Chondrocyte (in vitro differentiated cells): ENCODE results near the gene SYNE1. TPM values are rescaled to one million over a fixed set of nuclear protein-coding genes. Genes with fewer than 3 reads are reported as not detected.
"Not testable (repeated sequence)": the region's sequence is repeated elsewhere in the genome, so short reads cannot be mapped to it uniquely, and the experiment has no call there.

ENCODE experiments used
- DNase-seq: peaks from one replicate; pipeline ENCODE4 v3.0.0; 2021; ENCODE audit warnings: mixed read lengths, low spot score
- H3K27ac Mint-ChIP-seq: one replicate; pipeline ENCODE4 v1.8.0; 2021; ENCODE audit warnings: mild to moderate bottlenecking, moderate library complexity, mixed read lengths; ENCODE audit not compliant: unreplicated experiment
- H3K27me3 Mint-ChIP-seq: 2 replicates; pipeline ENCODE4 v1.8.0; 2021; ENCODE audit warnings: low read depth, mixed read lengths
- H3K36me3 Mint-ChIP-seq: 2 replicates; pipeline ENCODE4 v1.8.0; 2021; ENCODE audit warnings: low read depth, mixed read lengths
- H3K4me1 Mint-ChIP-seq: 2 replicates; pipeline ENCODE4 v1.8.0; 2021; ENCODE audit warnings: low read depth, mild to moderate bottlenecking, mixed read lengths
- H3K4me3 Mint-ChIP-seq: one replicate; pipeline ENCODE4 v1.8.0; 2021; ENCODE audit warnings: mild to moderate bottlenecking, moderate library complexity, mixed read lengths; ENCODE audit not compliant: unreplicated experiment
- H3K9me3 Mint-ChIP-seq: 2 replicates; pipeline ENCODE4 v1.8.0; 2021; ENCODE audit warnings: low read depth, mixed read lengths
- total RNA-seq: library from RNA; stranded (reverse); gene quantifications from 3 replicates; pipeline ENCODE4 v1.2.1, GENCODE V29; 2021
- TF ChIP-seq, protein P1 (sequence below): fragments of 200-600 bp; sonication (generic); IDR thresholded peaks from 2 replicates; pipeline ENCODE4 v1.5.0; 2021; ENCODE audit warnings: antibody characterized with exemption, mild to moderate bottlenecking, moderate library complexity

The SYNE1 gene
- total RNA-seq, 1 donor from 2014 or later, result 151 TPM

- TF ChIP-seq, protein P1, sequence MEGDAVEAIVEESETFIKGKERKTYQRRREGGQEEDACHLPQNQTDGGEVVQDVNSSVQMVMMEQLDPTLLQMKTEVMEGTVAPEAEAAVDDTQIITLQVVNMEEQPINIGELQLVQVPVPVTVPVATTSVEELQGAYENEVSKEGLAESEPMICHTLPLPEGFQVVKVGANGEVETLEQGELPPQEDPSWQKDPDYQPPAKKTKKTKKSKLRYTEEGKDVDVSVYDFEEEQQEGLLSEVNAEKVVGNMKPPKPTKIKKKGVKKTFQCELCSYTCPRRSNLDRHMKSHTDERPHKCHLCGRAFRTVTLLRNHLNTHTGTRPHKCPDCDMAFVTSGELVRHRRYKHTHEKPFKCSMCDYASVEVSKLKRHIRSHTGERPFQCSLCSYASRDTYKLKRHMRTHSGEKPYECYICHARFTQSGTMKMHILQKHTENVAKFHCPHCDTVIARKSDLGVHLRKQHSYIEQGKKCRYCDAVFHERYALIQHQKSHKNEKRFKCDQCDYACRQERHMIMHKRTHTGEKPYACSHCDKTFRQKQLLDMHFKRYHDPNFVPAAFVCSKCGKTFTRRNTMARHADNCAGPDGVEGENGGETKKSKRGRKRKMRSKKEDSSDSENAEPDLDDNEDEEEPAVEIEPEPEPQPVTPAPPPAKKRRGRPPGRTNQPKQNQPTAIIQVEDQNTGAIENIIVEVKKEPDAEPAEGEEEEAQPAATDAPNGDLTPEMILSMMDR, result no peak
- no peaks in the 10 kb centered on the region for H3K36me3 Mint-ChIP-seq
- H3K27ac Mint-ChIP-seq, result no peak overlapping the region
- no peaks in the 10 kb centered on the region for H3K4me1 Mint-ChIP-seq
- H3K9me3 Mint-ChIP-seq, result no peaks in the 10 kb centered on the region
- H3K4me3 Mint-ChIP-seq, result no peak overlapping the region
- DNase-seq, result no peak
- peaks cover 12% of the 10 kb centered on the region for H3K27me3 Mint-ChIP-seq
Observed at GRCh38 chr6:152571943-152572337, 65.2 kb downstream of the SYNE1 start.

DNA sequence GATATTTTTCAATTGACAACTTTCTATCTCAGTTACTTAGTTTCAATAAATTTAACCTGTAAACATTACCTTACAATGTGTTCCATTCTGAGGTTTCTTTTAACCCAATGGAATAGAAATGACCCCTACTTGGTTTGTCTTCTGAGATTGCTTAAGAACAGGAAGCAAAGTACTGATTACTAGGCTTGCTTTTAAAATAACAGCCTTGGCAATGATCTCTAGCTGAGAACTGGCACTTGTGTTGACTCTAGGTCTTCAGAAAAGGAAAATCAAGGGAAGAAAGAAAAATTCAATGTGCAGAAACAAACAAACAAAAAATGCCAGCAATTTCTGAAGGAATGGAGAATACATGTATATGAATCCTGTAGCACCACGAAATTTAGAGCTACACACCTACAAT, 66.1 kb downstream of the SYNE1 start:
- Mint-ChIP-seq H3K9me3 (no peaks in the 10 kb centered on the region), H3K4me3 (no peak overlapping the region), H3K27me3 (peaks cover 13% of the 10 kb centered on the region), H3K4me1 (no peaks in the 10 kb centered on the region), H3K27ac (no peak overlapping the region), H3K36me3 (no peaks in the 10 kb centered on the region)
- TF ChIP-seq, protein P1, result no peak
- DNase-seq, result no peak

DNA sequence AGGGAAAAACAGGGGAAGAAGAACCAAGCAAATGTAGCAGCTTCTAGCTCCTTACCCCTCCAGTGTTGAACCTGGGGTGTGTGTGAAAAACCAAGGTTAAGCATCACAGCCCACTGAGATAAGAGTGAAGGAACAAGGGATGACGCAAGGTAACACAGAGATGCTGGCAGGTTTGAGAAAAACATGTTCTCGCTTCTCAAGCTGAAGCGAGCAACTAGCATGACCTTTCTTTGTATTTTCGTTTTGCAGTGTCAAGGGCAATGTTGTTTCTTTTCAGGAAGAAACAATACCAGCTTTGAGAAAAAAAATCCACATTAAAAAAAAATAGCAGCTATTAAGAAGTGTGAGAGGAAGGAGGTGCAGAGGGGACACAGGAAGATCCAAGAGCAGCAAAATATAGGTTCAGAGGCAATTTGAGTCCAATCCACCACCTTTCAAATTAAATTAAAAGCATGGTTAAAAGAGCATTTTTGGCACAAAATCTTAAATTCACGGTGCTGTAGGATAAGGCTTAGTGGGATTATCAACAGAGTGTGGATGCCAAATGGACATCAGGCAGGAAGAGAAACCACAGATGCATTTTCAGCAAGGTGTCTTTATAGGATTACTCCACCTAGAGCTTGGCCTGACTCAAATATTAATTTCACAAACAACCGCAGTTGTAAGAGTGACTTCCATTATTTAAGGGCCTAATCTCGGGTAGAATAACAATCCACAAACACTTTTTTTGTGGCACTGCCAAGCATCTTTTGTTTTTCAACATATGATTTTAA, 70.9 kb downstream of the SYNE1 start:
- Mint-ChIP-seq H3K27me3 (peaks cover 18% of the 10 kb centered on the region), H3K4me3 (no peak overlapping the region), H3K9me3 (peaks cover 7% of the 10 kb centered on the region), H3K4me1 (no peaks in the 10 kb centered on the region), H3K27ac (no peak overlapping the region), H3K36me3 (no peaks in the 10 kb centered on the region)
- TF ChIP-seq, protein P1, result no peak
- no peak for DNase-seq

GRCh38 chr6:152563177-152563576, 74.0 kb downstream of the SYNE1 start:
- no peak for DNase-seq
- Mint-ChIP-seq H3K9me3 (peaks cover 15% of the 10 kb centered on the region), H3K4me3 (no peak overlapping the region), H3K4me1 (no peaks in the 10 kb centered on the region), H3K36me3 (no peaks in the 10 kb centered on the region), H3K27ac (no peak overlapping the region), H3K27me3 (peaks cover 7% of the 10 kb centered on the region)
- TF ChIP-seq, protein P1, result no peak

- H3K27ac Mint-ChIP-seq, DNase-seq, H3K36me3 Mint-ChIP-seq, H3K4me1 Mint-ChIP-seq, H3K4me3 Mint-ChIP-seq, H3K27me3 Mint-ChIP-seq: not testable (repeated sequence)
- peaks cover 36% of the 10 kb centered on the region for H3K9me3 Mint-ChIP-seq
Observed at GRCh38 chr6:152558798-152559197, 78.4 kb downstream of the SYNE1 start.

- Mint-ChIP-seq H3K4me3 (no peak overlapping the region), H3K27me3 (peaks cover 6% of the 10 kb centered on the region), H3K4me1 (no peaks in the 10 kb centered on the region), H3K27ac (no peak overlapping the region), H3K9me3 (peaks cover 36% of the 10 kb centered on the region), H3K36me3 (peaks cover 3% of the 10 kb centered on the region)
- TF ChIP-seq, protein P1, result no peak
- DNase-seq, result no peak
Observed at GRCh38 chr6:152557502-152557901, 79.7 kb downstream of the SYNE1 start.
